Measurements from ENCODE around the gene FAM118A. TPM values are rescaled to one million over a fixed set of nuclear protein-coding genes. Genes with fewer than 3 reads are reported as not detected.
A peak's percentile ranks its signal among the peaks of the same experiment; 100 is the strongest.

FAM118A gene
- total and polyA plus RNA-seq, 2 of the 8 experiments (the other 6 are each of a cell fraction or from before 2014, with no cell fraction given) = 8.5 to 18.6 TPM

- Histone ChIP-seq H3K4me3 (ENCODE audit: extremely low read depth in 1 of 4, insufficient read depth in 2 of 4, low read depth in 3 of 4, low read length in 4 of 4) (peak overlapping the region; percentile 63 to 88 (median 68); a peak in 7 of 8 replicates), H2BK12ac (ENCODE audit: low read depth, low read length) (peak overlapping the region; percentile 68; the same call in 1 of the 2 replicates), H3K79me1 (ENCODE audit: low read depth, low read length) (peaks cover 7% of the 10 kb centered on the region), H3K36me3 (ENCODE audit: control insufficient read depth in 2 of 4, insufficient read depth in 4 of 4, low read length in 3 of 4) (no peaks in the 10 kb centered on the region), H2AFZ (ENCODE audit: low read length) (no peak overlapping the region), H3K18ac (ENCODE audit: extremely low read depth, low read length) (no peak overlapping the region), H3K4me1 (replicated peaks in 1 of 4; ENCODE audit: control insufficient read depth in 3 of 4, insufficient read depth in 4 of 4, low read length in 3 of 4) (peaks cover 0 to 10% (median 7%) of the 10 kb centered on the region in 4 experiments; a peak in 5 of 7 replicates), H3K14ac (ENCODE audit: insufficient read length) (no peak overlapping the region), H2BK20ac (ENCODE audit: low read length) (no peak overlapping the region), H4K5ac (ENCODE audit: insufficient read length, low read depth, low read length) (no peak overlapping the region), H3K9ac (replicated peaks in 1 of 4; ENCODE audit: extremely low read depth in 1 of 4, low read depth in 3 of 4, low read length in 3 of 4) (no peak overlapping the region; a peak in 1 of 7 replicates), H4K8ac (ENCODE audit: extremely low read depth, insufficient read depth, low read length) (no peak overlapping the region), H4K91ac (replicated peaks; ENCODE audit: insufficient read length, low read length) (no peak overlapping the region), H3K23me2 (ENCODE audit: low read depth, low read length) (peaks cover 3% of the 10 kb centered on the region; the same call in 1 of the 2 replicates), H3K27ac (ENCODE audit: low read depth, low read length) (no peak overlapping the region), H3K79me2 (ENCODE audit: control insufficient read depth in 1 of 2, insufficient read depth in 2 of 2, low read length in 2 of 2) (peaks cover 0 to 27% of the 10 kb centered on the region in 2 experiments; a peak in 2 of 4 replicates), H3K27me3 (replicated peaks in 1 of 4; ENCODE audit: control insufficient read depth in 3 of 4, extremely low read depth in 1 of 4, insufficient read depth in 3 of 4, low read length in 3 of 4) (peaks cover 0 to 4% (median 0%) of the 10 kb centered on the region in 4 experiments; a peak in 2 of 7 replicates), H2BK5ac (ENCODE audit: low read depth, low read length) (no peak overlapping the region; the same call in 1 of the 2 replicates), H3K56ac (replicated peaks; ENCODE audit: insufficient read length, low read depth, low read length) (no peak overlapping the region), H2BK120ac (replicated peaks; ENCODE audit: low read depth, low read length) (no peak overlapping the region), H2AK5ac (ENCODE audit: low read depth, low read length) (0 out of 2 replicates have a peak overlapping the region, but pooled peaks have one; percentile 75), H3K4me2 (ENCODE audit: insufficient read depth in 1 of 2, low read depth in 2 of 2, low read length in 2 of 2) (peak overlapping the region; percentile 72 to 87), H4K20me1 (replicated peaks in 1 of 2; ENCODE audit: control insufficient read depth in 1 of 2, insufficient read depth in 2 of 2, low read length in 2 of 2) (peaks cover 0 to 10% of the 10 kb centered on the region in 2 experiments), H3K9me3 (ENCODE audit: insufficient read depth in 2 of 2, low read depth in 1 of 2, low read length in 1 of 2) (no peaks in the 10 kb centered on the region), H3K23ac (ENCODE audit: insufficient read length) (no peak overlapping the region), H3K4ac (replicated peaks; ENCODE audit: insufficient read length, low read depth, low read length) (no peak overlapping the region), H2BK15ac (ENCODE audit: low read length) (no peak overlapping the region; the same call in 1 of the 2 replicates)
- FAIRE-seq (no peak), DNase-seq (ENCODE audit: low read depth in 1 of 2, low spot score in 2 of 2) (no peak)
- WGBS, 2 experiments (ENCODE audit: extremely low coverage in 1 of 2, insufficient coverage in 1 of 2, insufficient read length in 1 of 2, insufficient replicate concordance in 2 of 2, low coverage in 1 of 2, low lambda C conversion rate in 2 of 2, missing lambda C conversion rate in 1 of 2) = 52% methylated on average over 14 of the region's 14 CpGs; no CpG with 5 or more reads in 1 of the 2 experiments
- POLR2A ChIA-PET (ENCODE audit: partially characterized antibody) = interaction anchor here (1.1 to 1.4 kb wide), 3 partner anchors 41 to 194 kb away, joined by 3 read pairs; no protein-coding TSS in a partner anchor
- CTCF ChIA-PET (ENCODE audit: partially characterized antibody) = interaction anchor here (0.6 to 1.2 kb wide), 4 partner anchors 34 to 149 kb away, joined by 3 to 4 read pairs (median 3); no protein-coding TSS in a partner anchor
- TF ChIP-seq PHF8 (conservative IDR thresholded peaks at IDR 0.05; ENCODE audit: low read depth, low read length) (no peak), RFX5 (IDR thresholded peaks at IDR 0.05; ENCODE audit: borderline replicate concordance, low read depth, low read length) (no peak), RAD21 (IDR thresholded peaks at IDR 0.05 in 1 of 2, conservative IDR thresholded peaks at IDR 0.05 in 1 of 2; ENCODE audit: low read depth in 2 of 2, low read length in 2 of 2) (no peak), NANOG (IDR thresholded peaks at IDR 0.05; ENCODE audit: insufficient read depth, low read depth, low read length, poor library complexity, severe bottlenecking) (no peak), KDM4A (IDR thresholded peaks at IDR 0.05; ENCODE audit: low read depth, low read length, severe bottlenecking) (no peak), CREB1 (IDR thresholded peaks at IDR 0.05) (no peak), ATF3 (IDR thresholded peaks at IDR 0.05; ENCODE audit: insufficient read depth, low read depth, low read length) (no peak), POLR2AphosphoS5 (IDR thresholded peaks at IDR 0.05; ENCODE audit: low read depth, low read length) (no peak), JUN (IDR thresholded peaks at IDR 0.05; ENCODE audit: low read depth, low read length) (no peak), JUND (IDR thresholded peaks at IDR 0.05; ENCODE audit: low read length) (no peak), MAX (IDR thresholded peaks at IDR 0.05) (no peak)
These were observed 1.3 kb downstream of the FAM118A start for GRCh38 chr22:45310977-45311531.
